KOPT-K1 (cell line): ENCODE data around the gene HBZ.
"Not testable (repeated sequence)": the region's sequence is repeated elsewhere in the genome, so short reads cannot be mapped to it uniquely, and the experiment has no call there.

ENCODE experiments used
- H3K27ac ChIP-seq: fragments of 200-600 bp; sonication (generic); 2 replicates; pipeline ENCODE4 v1.5.1; 2016; ENCODE audit warnings: antibody characterized with exemption, mild to moderate bottlenecking, low read depth, low read length; ENCODE audit not compliant: poor library complexity, severe bottlenecking
- H3K36me3 ChIP-seq: fragments of 200-600 bp; sonication (generic); 2 replicates; pipeline ENCODE4 v1.5.1; 2017; ENCODE audit warnings: antibody characterized with exemption, mild to moderate bottlenecking, low read length, moderate library complexity; ENCODE audit not compliant: insufficient read depth
- H3K9me3 ChIP-seq: fragments of 200-600 bp; sonication (generic); 2 replicates; pipeline ENCODE4 v1.5.1; 2017; ENCODE audit warnings: antibody characterized with exemption, low read length, mild to moderate bottlenecking; ENCODE audit not compliant: insufficient read depth, poor library complexity, severe bottlenecking

The HBZ gene

DNA sequence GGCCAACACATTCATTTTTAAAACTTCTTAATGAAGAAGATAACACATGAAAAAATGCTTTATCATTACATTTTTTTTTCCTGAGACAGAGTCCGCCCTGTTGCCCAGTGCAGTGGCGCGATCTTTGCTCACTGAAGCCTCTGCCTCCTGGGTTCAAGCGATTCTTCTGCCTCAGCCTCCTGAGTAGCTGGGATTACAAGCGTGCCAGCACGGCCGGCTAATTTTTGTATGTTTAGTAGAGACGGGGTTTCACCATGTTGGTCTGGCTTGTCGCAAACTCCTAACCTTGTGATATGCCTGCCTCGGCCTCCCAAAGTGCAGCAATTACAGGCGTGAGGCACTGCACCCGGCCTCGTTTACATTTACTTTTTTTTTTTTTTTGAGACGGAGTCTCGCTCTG is 41.0 kb downstream of the HBZ start:
- H3K27ac ChIP-seq: no peak overlapping the region
- H3K36me3 ChIP-seq: peaks cover 100% of the 10 kb centered on the region
- no peaks in the 10 kb centered on the region for H3K9me3 ChIP-seq

DNA sequence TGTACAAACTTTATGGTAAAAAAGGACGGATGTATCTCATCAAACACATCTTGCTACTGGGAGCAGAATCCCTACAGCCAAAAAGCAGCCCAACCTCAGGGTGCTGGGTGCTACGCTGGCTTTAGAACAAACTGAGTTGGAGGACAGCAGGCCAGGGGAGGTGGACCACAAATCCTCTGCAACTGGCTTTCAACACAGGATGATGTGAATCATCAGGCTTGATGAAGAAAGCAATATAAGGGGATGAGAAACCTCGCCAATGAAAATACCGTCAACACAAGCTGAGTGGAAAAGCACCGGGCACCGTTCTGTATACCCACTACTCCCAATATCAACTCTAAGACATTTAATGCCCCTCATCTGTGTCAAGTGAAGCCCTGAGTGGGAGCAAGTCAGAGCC is 42.1 kb downstream of the HBZ start:
- Histone ChIP-seq H3K27ac (no peak overlapping the region), H3K9me3 (no peaks in the 10 kb centered on the region), H3K36me3 (peaks cover 100% of the 10 kb centered on the region)

DNA sequence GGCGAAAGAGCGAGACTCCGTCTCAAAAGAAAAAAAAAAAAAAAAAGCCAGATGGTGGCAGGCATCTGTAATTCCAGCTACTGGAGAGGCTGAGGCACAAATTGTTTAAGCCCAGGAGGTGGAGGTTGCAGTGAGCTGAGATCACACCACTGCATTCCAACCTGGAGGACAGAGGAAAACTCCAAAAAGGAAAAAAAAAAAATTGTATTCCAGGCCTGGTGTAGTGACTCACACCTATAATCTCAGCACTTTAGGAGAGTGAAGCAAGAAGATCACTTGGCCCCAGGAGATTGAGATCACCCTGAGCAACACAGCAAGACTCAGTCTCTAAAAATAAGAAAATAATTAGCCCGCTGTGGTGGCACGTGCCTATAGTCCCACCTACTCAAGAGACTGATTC is 47.9 kb downstream of the HBZ start:
- Histone ChIP-seq H3K27ac (no peak overlapping the region), H3K9me3 (no peaks in the 10 kb centered on the region), H3K36me3 (peaks cover 100% of the 10 kb centered on the region)

DNA sequence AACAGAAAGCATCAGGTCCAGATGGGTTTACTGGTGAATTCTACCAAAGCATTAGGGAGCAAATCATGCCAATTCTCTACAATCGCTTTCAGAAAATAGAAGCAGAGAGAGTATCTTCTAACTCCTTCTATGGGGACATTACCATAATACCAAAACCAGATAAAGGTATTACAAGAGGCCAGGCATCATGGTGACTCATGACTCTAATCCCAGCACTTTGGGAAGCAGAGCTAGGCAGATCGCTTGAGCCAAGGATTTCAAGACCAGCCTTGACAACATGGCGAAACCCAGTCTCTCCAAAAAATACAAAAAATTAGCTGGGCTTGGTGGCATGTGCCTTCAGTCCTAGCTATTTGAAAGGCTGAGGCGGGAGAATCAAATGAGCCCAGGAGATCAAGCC is 50.8 kb downstream of the HBZ start:
- H3K27ac ChIP-seq: no peak overlapping the region
- peaks cover 100% of the 10 kb centered on the region for H3K36me3 ChIP-seq

DNA sequence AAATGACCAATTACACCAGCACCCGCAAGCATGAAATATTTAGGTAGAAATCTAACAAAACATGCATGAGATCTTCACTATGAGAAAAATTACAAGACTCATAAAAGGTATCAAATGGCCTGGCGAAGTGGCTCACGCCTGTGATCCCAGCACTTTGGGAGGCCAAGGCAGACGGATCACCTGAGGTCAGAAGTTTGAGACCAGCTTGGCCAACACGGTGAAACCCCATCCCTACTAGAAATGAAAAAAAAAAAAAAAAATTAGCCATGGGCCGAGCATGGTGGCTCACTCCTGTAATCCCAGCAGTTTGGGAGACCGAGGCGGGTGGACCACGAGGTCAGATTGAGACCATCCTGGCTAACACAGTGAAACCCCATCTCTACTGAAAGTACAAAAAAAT is 51.6 kb downstream of the HBZ start:
- H3K36me3 ChIP-seq: peaks cover 100% of the 10 kb centered on the region
- H3K9me3 ChIP-seq, H3K27ac ChIP-seq: not testable (repeated sequence)

More for the DNA sequence above, 50.8 kb downstream of the HBZ start:
- no peaks in the 10 kb centered on the region for H3K9me3 ChIP-seq
